Lower leg skin (tissue), 3 donors: ENCODE data around the gene ZCCHC24.

Experiments
- CTCF ChIP-seq, 3 donors: fragments of 450-650 bp; IDR thresholded peaks; one replicate each; pipeline ENCODE4 v1.5.1; 2016; ENCODE audit warnings: antibody characterized with exemption in 3 of 3, mild to moderate bottlenecking in 3 of 3, moderate library complexity in 2 of 3
- POLR2A ChIP-seq, 2 donors: fragments of 450-650 bp; IDR thresholded peaks; one replicate each; pipeline ENCODE4 v1.6.1; 2016 to 2017; ENCODE audit warnings: antibody characterized with exemption in 2 of 2, mild to moderate bottlenecking in 1 of 2, moderate library complexity in 1 of 2

- no peak for TF ChIP-seq POLR2A (IDR thresholded peaks at IDR 0.05)
- no peak for TF ChIP-seq CTCF (IDR thresholded peaks at IDR 0.05)
Measured at GRCh38 chr10:79357180-79357579, 88.2 kb downstream of the ZCCHC24 start.
